Calu3 (cell line): ENCODE data around the gene RAD51B. TPM values are rescaled to one million over a fixed set of nuclear protein-coding genes. Genes with fewer than 3 reads are reported as not detected.

Experiments used
- BruUV-seq: library from RNA; stranded (reverse); fragments of 400-500 nt; replicated peaks from 2 replicates; lab custom pipeline; 2021; lab: Mats Ljungman, UMichigan
- CTCF ChIA-PET: fragments of 300-600 bp; sonication (Branson Sonifier 250); formaldehyde crosslinking; loops from one replicate; lab custom pipeline; 2022; ENCODE audit warnings: antibody characterized with exemption; lab: Charles Lee
- DNase-seq: peaks from one replicate; pipeline ENCODE4 v3.0.0; 2022
- H3K27ac Mint-ChIP-seq: one replicate; pipeline ENCODE4 v1.8.0; 2022; ENCODE audit warnings: mixed read lengths; ENCODE audit not compliant: unreplicated experiment
- H3K27me3 Mint-ChIP-seq: one replicate; pipeline ENCODE4 v1.8.0; 2022; ENCODE audit warnings: mixed read lengths; ENCODE audit not compliant: unreplicated experiment
- H3K36me3 Mint-ChIP-seq: one replicate; pipeline ENCODE4 v1.8.0; 2022; ENCODE audit warnings: mild to moderate bottlenecking, moderate library complexity, mixed read lengths; ENCODE audit not compliant: insufficient read depth, unreplicated experiment
- H3K4me1 Mint-ChIP-seq: one replicate; pipeline ENCODE4 v1.8.0; 2022; ENCODE audit warnings: mild to moderate bottlenecking, low read depth, mixed read lengths; ENCODE audit not compliant: unreplicated experiment
- H3K4me3 Mint-ChIP-seq: one replicate; pipeline ENCODE4 v1.8.0; 2022; ENCODE audit warnings: mild to moderate bottlenecking, low read depth, moderate library complexity, mixed read lengths; ENCODE audit not compliant: unreplicated experiment
- H3K9me3 Mint-ChIP-seq: one replicate; pipeline ENCODE4 v1.8.0; 2022; ENCODE audit warnings: low read depth, mixed read lengths; ENCODE audit not compliant: unreplicated experiment
- intact Hi-C: fragments of 100-400 bp; cut with micrococcal nuclease; formaldehyde crosslinking; loops from one replicate; pipeline ENCODE4 v1.10.0; 2022; ENCODE audit not compliant: unreplicated experiment
- total RNA-seq: library from RNA; stranded (reverse); gene quantifications from 2 replicates; pipeline ENCODE4 v1.2.3, GENCODE V29; 2022
- TF ChIP-seq, protein P1 (sequence below): fragments of 200-600 bp; IDR thresholded peaks from one replicate; pipeline ENCODE4 v1.8.0; 2022; ENCODE audit warnings: antibody characterized with exemption; ENCODE audit not compliant: unreplicated experiment

The RAD51B gene
- total RNA-seq, 1 experiment from 2014 or later, result 24.7 TPM

DNA sequence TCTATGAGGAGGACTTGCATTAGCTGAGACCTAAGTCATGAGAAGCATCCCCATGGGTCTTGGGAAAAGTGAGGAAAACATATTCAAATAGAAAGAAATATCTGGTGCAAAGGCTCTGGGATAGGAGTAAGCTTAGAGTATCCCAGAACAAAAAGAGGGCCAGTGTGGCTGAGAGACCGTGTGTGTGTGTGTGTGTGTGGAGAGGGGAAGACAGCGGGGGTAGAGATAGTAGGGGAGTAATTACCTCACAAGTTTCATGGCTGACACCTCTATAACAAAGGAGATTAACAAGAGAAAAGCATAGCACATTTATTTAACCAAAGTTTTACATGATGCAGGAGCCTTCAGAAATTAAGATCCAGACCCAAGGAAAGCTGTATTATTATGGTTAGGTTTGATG, 440.5 kb downstream of the RAD51B start:
- no peak overlapping the region for H3K27ac Mint-ChIP-seq
- no TSS peak for BruUV-seq
- intact Hi-C loops, result no loop called here

DNA sequence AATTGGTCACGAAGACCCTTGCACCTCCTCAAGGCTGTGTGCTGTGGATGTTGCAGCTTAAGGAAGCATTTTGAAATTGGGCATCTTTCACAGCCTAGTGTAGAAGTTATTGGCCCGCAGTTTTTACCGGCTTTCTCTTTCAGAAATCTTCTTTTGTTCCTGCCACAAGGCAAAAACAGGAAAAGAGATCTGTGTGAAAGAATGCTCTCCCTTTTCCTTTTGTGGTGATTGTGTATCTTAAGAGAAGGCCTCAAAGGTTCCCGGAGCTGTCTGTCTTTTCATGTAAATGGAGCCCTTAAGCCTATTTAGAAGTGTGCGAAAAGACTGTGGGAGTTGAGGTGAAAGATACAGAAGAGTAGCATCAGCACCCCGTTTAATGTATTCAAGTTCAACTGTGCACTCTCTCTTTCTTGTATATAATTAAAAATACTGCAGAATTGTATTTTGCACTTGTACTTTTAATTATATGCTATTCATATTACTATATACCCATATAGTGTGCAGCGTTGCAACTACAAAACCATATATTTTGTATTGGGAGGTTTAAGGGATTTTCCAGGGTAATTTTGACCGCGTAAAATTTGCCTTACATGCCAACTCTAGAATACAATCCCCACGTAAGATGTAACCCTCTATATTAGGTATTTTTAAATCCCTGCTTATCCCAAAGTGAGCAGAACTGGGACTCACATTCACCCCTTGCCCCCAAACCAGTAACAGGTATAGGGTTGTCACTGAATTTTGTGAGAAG, 441.7 kb downstream of the RAD51B start:
- no TSS peak for BruUV-seq
- Mint-ChIP-seq H3K27me3 (no peaks in the 10 kb centered on the region), H3K27ac (no peak overlapping the region), H3K36me3 (no peaks in the 10 kb centered on the region), H3K9me3 (no peaks in the 10 kb centered on the region), H3K4me1 (peaks cover 10% of the 10 kb centered on the region), H3K4me3 (no peak overlapping the region)
- intact Hi-C loops, result no loop called here
- CTCF ChIA-PET, result no interaction called here
- TF ChIP-seq, protein P1, sequence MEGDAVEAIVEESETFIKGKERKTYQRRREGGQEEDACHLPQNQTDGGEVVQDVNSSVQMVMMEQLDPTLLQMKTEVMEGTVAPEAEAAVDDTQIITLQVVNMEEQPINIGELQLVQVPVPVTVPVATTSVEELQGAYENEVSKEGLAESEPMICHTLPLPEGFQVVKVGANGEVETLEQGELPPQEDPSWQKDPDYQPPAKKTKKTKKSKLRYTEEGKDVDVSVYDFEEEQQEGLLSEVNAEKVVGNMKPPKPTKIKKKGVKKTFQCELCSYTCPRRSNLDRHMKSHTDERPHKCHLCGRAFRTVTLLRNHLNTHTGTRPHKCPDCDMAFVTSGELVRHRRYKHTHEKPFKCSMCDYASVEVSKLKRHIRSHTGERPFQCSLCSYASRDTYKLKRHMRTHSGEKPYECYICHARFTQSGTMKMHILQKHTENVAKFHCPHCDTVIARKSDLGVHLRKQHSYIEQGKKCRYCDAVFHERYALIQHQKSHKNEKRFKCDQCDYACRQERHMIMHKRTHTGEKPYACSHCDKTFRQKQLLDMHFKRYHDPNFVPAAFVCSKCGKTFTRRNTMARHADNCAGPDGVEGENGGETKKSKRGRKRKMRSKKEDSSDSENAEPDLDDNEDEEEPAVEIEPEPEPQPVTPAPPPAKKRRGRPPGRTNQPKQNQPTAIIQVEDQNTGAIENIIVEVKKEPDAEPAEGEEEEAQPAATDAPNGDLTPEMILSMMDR, result no peak
- no peak for DNase-seq

More for the DNA sequence above, 440.5 kb downstream of the RAD51B start:
- no peaks in the 10 kb centered on the region for H3K27me3 Mint-ChIP-seq
- no peak overlapping the region for H3K4me3 Mint-ChIP-seq
- CTCF ChIA-PET, result no interaction called here
- TF ChIP-seq, protein P1, result no peak
- H3K4me1 Mint-ChIP-seq, result peaks cover 21% of the 10 kb centered on the region
- no peaks in the 10 kb centered on the region for H3K9me3 Mint-ChIP-seq
- no peak for DNase-seq
- H3K36me3 Mint-ChIP-seq, result no peaks in the 10 kb centered on the region

DNA sequence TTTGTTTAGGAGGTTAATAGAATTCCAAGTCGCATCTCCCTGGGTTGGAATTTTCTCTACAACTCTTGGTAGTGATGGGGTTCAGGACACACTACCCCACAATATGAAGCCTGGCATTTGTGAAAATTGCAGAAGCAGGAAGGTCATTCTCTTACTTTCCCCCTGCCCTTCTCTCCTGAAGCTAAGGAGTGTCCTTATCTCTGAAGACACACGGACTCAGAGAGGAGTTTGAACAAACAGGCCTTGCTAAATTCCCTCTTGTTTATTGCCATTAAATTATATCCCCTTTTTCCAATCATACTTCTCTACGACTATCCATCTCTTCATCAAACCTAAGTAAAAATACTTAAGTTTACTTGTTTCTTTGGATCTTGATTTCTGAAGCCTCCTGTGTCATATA, 443.0 kb downstream of the RAD51B start:
- CTCF ChIA-PET, result no interaction called here
- peaks cover 5% of the 10 kb centered on the region for H3K4me1 Mint-ChIP-seq
- TF ChIP-seq, protein P1, result no peak
- H3K9me3 Mint-ChIP-seq, result no peaks in the 10 kb centered on the region
- H3K36me3 Mint-ChIP-seq, result no peaks in the 10 kb centered on the region
- no TSS peak for BruUV-seq
- intact Hi-C loops, result no loop called here
- H3K27ac Mint-ChIP-seq, result no peak overlapping the region
- no peaks in the 10 kb centered on the region for H3K27me3 Mint-ChIP-seq
- no peak for DNase-seq
- no peak overlapping the region for H3K4me3 Mint-ChIP-seq

DNA sequence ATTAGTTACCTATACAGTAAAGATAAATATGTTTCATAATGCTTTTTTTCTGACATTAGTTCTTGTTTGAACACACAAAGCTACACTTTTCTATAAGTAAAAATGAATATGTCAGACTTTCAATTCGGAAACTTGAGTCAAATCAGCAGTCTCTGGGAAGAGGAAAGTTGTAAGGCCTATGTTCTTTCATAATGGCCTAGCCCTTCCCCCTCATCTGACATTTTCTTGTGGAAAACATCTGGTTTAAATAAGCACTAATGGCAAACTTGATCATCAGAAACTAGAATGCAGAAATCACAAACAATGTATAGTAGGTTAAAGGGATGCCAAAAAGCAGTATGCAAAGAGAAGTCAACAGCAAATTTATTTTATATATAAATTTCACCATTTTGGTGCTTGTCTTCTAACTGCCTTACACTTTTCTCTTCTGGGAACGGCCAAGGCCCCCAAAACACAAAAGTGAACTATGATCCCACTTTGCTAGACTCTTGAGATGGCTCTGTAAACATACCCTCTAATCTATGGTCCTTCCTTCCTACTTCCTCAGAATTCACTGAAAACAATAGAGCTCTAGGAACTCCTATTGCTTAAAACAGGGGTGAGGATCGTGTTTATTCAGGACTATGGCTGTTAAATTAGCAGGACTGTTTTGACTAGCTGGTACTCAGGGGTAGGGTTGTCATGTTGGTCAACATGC, 444.1 kb downstream of the RAD51B start:
- no peaks in the 10 kb centered on the region for H3K36me3 Mint-ChIP-seq
- H3K4me1 Mint-ChIP-seq, result peaks cover 12% of the 10 kb centered on the region
- no peaks in the 10 kb centered on the region for H3K9me3 Mint-ChIP-seq
- BruUV-seq, result no TSS peak
- intact Hi-C loops, result no loop called here
- H3K4me3 Mint-ChIP-seq, result no peak overlapping the region
- H3K27me3 Mint-ChIP-seq, result no peaks in the 10 kb centered on the region
- TF ChIP-seq, protein P1, result no peak
- CTCF ChIA-PET, result no interaction called here
- H3K27ac Mint-ChIP-seq, result no peak overlapping the region
- DNase-seq, result no peak
